Retinal pigment epithelial cell (primary cell): Measurements from ENCODE around the gene NRSN1.

Experiments
- DNase-seq: peaks from one replicate; pipeline ENCODE4 v3.0.0-alpha.2; 2010; ENCODE audit warnings: low read depth
- H3K4me3 ChIP-seq: 2 replicates; pipeline ENCODE4 v1.5.1; 2011; ENCODE audit warnings: mild to moderate bottlenecking, low read length, control low read depth, moderate library complexity
- TF ChIP-seq, protein P1 (sequence below): conservative IDR thresholded peaks from 2 replicates; pipeline ENCODE4 v1.5.1; 2011; ENCODE audit warnings: low read depth, low read length, control low read depth, inconsistent platforms

NRSN1 gene

GRCh38 chr6:24195836-24196597 is 70.0 kb downstream of the NRSN1 start:
- DNase-seq: no peak
- H3K4me3 ChIP-seq: no peak overlapping the region
- TF ChIP-seq, protein P1, sequence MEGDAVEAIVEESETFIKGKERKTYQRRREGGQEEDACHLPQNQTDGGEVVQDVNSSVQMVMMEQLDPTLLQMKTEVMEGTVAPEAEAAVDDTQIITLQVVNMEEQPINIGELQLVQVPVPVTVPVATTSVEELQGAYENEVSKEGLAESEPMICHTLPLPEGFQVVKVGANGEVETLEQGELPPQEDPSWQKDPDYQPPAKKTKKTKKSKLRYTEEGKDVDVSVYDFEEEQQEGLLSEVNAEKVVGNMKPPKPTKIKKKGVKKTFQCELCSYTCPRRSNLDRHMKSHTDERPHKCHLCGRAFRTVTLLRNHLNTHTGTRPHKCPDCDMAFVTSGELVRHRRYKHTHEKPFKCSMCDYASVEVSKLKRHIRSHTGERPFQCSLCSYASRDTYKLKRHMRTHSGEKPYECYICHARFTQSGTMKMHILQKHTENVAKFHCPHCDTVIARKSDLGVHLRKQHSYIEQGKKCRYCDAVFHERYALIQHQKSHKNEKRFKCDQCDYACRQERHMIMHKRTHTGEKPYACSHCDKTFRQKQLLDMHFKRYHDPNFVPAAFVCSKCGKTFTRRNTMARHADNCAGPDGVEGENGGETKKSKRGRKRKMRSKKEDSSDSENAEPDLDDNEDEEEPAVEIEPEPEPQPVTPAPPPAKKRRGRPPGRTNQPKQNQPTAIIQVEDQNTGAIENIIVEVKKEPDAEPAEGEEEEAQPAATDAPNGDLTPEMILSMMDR: no peak
